HK-2 (cell line): ENCODE results near the gene FOXK1.
A peak's percentile ranks its signal among the peaks of the same experiment; 100 is the strongest.
"Not testable (repeated sequence)": the region's sequence is repeated elsewhere in the genome, so short reads cannot be mapped to it uniquely, and the experiment has no call there.

Experiments
- DNase-seq: peaks from one replicate; pipeline ENCODE4 v3.0.0-alpha.2; 2018; ENCODE audit not compliant: unreplicated experiment

The FOXK1 gene

DNA sequence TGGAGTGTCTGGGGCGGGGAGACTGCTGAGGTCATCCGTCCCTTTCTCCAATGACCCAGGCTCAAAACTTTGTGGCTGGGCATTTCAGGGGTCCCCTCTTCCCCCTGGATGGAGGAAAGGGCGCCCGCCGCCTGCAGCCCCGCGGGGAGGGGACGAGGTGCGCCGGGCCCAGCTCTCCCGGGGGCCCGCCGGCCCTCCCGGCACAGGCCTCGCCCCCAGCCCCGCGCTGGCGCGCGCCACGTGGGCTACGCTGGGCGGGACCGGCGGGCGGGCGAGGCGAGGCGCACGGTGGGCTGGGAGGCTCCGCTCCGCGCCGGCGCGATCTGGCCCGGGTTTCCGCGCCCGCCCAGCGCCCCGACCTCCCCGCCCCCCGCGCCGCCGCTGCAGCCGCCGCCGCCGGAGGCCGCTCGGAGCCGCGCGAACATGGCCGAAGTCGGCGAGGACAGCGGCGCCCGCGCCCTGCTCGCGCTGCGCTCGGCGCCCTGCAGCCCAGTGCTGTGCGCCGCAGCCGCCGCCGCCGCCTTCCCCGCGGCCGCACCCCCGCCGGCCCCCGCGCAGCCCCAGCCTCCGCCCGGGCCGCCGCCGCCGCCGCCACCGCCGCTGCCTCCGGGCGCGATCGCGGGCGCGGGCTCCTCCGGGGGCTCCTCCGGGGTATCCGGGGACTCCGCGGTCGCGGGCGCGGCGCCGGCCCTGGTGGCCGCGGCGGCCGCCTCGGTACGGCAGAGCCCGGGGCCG is at the start of gene FOXK1:
Gene FOXK1 (plus strand): TSS at position 410 of the 735 bp plus-strand sequence. CDS start 14 bp downstream, at position 424.
- DNase-seq: peak; percentile 70

DNA sequence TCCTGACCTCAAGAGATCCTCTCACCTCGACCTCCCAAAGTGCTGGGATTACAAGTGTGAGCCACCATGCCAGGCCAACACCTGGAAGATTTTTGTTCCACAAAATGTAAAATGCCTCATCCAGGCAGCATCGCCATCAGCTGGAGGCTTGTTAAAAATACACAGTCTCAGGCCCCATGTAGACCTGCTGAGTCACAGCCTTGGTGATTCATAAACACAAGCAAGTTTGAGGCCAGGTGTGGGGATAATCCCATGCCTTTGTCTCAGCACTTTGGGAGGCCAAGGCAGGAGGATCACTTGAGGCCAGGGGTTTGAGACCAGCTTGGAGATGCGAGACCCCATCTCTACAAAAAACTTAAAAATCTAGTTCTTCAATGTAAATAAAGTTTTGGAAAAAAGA is 49.1 kb upstream of the FOXK1 start:
- no peak for DNase-seq

DNA sequence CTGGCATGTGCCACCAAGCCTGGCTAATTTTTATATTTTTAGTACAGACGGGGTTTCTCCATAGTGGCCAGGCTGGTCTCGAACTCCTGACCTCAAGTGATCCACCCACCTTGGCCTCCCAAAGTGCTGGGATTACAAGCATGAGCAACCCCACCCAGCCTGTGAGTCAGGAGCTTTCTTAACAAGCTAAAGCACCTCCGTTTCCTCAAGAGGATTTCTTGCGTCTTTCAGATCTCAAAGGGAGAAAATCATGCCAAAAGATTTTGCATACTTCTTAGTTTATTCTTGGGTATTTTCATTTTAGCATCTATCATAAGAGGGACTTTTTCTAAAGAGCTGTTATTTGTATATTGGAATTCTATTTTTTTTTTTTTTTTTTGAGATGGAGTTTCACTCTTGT is 47.9 kb upstream of the FOXK1 start:
- DNase-seq: no peak

DNA sequence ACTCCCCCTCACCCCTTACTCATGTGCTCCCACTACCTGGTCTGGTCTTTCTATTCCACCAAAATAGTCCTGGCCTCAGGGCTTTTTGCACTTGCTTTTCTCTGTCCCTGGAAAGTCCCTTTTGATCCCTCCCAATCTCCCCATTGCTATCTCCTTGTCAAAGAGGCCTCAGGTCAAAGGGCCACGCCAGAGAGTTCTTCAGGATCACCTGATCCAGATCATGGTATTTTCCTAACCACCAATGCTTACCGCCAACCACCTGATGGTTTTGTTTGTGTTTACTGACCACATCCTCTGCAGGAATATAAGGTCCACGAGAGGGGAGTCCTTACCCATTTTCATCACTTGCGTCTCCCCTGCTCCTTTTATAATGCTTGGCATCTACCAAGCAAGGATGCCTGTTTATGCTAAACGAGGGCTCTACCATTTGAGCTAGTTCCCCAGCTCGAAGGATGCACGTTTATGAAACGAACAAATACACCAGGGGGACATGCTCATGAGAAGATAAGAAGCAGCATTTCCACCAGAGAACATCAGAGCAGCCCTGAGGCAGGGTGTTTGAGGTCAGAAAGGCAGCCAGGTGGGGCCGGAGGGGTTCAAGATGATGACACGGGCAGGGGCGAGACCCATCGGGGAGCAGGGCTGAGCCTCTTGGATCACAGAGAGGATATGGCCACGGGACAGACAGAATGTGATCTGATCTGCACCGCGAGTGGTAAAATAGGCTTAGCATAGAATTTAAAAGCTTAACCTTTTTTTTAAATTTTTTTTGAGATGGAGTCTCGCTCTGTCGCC is 43.1 kb upstream of the FOXK1 start:
- DNase-seq: no peak

DNA sequence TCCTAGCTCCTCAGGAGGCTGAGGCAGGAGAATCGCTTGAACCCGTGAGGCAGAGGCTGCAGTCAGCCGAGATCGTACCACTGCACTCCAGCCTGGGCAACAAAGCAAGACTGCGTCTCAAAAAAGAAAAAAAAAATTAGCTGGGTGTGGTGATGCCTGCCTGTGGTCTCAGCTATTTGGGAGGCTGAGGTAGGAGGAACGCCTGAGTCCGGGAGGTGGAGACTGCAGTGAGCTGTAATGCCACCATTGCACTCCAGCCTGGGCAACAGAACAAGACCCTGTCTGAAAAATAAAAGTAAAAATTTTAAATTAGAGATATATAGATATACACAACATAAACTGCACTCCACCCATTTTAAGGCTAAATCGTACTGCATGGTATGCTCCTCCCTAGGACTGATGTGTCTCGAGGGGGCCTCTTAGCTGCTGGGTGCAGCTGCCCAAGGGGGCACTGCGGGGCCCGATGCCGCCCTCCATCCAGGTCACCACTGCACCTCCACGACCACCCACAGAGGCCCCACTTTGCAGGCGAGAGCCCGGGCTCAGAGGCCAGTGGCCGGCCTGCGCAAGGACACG is 40.9 kb upstream of the FOXK1 start:
- DNase-seq: no peak

DNA sequence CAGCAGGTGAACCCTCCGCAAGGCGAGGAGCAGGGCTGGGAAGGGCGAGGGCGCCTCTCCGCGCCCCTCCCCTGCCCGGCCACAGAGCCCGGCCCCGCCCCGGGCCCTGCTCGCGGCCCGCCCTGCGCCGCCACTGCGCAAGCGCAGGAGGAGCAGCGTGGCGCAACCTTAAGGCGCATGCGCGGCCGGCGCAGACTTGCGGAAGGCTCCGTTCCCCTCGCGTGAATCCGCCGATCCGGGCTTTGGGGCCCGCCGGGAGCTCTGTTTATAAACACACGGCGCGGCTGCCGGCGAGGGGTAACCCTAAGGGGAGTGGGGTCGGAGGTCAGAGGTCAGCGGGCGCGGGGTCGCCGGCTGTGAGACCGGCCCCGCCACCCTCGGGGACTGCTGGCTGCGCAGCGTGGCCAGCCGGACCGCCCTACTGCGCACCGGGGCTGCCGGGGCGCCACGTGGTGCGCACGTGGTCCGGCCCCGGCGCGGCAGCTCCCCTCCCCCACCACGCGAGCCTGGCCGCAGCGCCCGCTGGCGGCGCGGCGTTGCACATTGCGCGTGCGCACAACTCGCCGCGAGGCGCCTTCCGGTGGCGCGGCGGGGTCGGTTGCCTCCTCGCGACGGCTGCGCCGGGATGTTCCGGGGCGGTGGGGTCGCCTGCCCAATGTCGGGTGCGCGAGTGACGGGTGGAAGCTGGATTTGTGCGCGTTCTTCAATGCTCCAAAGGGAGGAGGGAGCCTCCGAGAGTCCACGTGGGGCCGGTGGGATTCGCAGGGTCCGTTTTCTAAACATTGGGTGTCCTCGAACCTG is 40.2 kb upstream of the FOXK1 start:
- peak; percentile 95 for DNase-seq

DNA sequence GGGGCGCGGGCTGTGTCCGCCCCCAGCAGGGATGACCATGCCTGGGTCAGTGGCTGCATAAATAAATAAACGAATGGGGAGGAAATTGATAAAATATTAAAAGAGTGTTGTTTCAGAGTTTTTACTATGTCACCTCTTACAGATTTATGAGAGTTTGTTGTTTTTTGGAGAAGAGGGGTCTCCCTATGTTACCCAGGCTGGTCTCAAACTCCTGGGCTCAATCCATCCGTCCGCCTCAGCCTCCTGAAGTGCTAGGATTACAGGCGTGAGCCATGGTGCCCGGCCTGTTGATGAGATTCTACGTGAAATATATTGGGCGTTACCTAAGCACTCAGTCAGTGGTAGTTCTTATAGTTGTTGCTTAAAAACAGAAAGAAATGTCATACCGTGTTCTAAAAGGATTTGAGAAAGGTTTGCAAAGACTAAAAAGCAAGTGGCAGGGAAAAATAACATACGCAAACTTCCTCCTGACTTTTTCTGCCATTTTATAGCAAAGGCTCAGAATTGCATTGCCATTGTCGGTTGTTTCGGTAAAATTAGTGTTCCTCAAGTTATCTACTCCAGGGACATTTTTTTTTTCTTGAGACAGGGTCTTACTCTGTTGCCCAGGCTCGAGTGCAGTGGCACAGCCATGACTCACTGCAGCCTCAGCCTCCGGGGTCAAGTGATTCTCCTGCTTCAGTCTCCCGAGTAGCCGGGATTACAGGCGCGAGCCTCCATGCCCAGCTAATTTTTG is 39.5 kb upstream of the FOXK1 start:
- DNase-seq: peak; percentile 18

DNA sequence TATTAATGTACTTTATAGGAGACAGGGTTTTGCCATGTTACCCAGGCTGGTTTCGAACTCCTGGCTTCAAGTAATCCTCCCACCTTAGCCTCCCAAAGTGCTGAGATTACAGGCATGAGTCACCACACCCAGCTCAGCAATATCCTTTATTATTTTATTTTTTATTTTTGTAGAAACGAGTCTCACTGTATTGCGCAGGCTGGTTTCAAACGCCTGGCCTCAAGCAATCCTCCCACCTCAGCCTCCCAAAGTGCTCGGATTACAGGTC is 39.0 kb upstream of the FOXK1 start:
- not testable (repeated sequence) for DNase-seq

DNA sequence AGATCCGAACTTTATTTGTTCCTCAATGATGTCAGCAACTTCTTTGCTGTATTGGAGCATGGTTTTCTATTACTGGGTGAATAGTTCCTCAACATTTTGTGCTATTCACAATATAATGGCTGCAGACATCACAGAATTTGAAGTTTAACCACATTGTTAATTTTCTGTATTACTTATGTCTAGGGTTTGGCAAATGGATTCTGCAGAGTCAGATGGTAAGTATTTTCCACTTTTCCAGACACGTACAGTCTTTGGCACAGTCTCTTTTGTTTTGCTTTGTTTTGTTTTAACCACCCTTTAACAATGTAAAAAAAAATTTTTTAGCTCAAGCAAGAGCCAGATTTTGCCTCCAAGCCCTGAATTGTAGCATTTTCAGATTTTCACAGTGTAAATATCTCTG is 36.8 kb upstream of the FOXK1 start:
- no peak for DNase-seq

DNA sequence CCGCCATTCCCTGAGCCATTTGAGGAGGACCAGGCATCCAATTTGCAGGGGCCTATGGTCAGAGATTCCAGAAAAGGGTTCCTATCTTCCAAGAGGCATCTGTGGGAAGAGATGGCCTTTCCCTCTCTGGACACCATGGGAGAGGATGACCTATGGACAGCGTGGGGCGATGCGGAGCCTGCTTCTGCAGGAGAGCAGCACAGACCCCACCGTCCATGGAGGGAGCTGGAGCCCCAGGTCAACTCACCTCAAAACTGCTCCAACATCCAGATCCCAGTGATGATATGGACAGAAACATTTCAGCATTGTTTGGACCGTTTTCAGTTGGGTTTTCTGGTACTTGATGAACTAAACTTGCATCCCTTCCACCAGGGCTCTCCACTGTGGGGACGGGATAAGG is 34.0 kb upstream of the FOXK1 start:
- DNase-seq: no peak

DNA sequence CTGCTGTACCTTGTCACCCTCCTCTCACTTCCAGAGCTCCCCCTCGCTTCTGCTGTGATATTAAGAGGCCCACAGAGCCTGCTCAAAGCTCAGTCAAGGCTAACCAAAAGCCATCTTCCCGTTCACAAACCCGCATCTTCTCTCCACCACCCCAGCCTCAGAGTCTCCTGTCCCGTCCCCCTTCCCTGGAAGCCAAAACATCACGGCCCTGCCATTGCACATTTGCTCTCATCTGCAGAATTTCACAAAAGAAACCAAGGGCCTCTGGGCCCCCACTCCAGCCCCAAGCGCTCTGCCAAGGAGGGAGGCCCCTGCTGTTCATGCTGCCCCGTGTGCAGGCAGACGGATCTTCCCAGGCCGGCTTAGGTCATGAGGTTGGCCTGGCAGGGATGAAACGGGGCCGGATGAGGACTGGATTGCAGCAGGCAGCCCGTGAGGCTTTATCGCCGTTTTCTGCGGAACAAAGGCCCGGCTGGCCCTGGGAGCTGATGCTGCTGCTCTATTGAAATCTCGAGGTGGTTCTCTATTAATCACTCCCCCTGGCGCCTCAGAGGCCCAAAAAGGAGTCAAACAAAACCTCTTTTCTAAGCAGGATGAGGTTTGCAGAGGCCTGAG is 31.6 kb upstream of the FOXK1 start:
- no peak for DNase-seq

DNA sequence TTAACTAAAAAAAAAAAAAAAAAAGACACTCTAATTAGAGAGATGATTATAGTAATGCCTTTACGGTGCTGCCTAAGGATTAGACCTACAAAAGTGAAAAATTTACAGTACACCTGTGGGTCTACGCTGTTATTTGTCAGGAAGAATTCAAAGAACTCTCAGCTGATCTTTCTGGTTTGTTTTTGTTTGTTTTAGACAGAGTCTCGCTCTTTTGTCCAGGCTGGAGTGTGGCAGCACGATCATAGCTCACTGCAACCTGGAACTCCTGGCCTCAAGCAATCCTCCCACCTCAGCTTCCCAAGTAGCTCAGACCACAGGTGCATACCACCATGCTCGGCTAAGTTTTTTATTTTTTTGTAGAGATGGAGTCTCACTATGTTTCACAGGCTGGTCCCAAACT is 28.3 kb upstream of the FOXK1 start:
- DNase-seq: no peak

DNA sequence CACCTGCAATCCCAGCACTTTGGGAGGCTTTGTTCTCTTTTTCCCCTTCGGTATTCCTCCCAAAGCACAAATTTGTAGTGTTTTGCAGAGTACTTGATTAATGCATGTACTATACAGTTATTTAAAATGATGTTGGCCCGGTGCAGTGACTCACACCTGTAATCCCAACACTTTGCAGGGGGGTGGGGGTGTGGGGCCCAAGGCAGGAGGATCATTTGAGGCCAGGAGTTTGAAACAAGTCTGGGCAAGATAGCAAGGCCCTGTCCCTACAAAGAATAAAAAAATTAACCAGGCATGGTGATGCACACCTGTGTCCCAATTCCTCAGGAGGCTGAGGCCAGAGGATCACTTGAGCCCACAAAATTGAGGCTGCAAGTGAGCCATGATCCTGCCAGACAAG is 26.8 kb upstream of the FOXK1 start:
- no peak for DNase-seq

DNA sequence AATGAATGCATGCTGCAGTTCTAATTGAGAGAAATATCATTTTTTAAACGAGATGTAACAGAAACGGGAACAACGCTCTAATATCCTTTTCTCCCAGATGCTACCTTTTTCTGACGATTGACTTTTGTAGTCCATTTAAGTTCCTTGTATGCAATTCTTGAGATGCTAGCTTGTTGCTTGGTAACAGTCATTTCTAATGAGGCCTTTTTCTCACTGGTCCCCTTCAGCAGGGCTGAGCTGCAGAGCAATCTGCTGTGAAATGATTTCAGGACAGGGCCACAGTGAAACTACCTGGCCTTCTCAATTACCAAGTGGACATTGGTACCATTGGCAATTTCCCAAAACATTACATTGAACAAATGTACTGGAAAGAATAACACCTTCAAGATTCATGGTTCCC is 26.2 kb upstream of the FOXK1 start:
- DNase-seq: no peak

DNA sequence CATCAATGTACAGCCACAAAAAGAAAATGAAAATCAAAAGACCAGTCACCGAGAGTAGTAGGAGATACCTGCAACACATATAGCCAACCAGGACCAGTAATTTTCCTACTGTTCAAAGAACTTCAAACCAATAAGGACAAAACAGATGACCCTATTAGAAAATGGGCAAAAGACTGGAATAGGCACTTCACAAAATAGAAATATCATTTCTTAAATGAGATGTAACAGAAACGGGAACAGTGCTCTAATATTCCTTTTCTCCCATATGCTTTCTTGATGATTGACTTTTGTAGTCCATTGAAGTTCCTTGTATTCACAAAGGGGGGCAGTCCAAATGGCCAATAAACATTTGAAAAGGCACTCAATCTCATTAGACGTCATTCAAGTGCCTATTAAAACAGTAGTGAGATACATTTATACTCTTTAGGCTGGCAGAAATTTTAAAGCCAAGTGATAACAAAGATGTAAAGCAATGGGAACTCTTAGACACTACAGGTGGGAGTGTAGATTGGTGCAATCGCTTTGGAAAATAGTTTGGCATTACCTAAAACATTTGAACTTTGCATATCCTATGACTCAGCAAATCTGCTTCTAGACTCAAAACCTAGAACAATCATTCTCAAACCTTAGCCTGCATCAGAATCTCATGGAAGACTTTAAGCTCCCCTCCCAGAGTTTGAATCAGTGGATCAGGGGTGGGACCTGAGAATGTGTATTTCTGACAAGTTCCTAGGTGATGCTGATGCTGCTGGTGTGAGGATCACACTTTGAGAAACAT is 24.3 kb upstream of the FOXK1 start:
- no peak for DNase-seq

DNA sequence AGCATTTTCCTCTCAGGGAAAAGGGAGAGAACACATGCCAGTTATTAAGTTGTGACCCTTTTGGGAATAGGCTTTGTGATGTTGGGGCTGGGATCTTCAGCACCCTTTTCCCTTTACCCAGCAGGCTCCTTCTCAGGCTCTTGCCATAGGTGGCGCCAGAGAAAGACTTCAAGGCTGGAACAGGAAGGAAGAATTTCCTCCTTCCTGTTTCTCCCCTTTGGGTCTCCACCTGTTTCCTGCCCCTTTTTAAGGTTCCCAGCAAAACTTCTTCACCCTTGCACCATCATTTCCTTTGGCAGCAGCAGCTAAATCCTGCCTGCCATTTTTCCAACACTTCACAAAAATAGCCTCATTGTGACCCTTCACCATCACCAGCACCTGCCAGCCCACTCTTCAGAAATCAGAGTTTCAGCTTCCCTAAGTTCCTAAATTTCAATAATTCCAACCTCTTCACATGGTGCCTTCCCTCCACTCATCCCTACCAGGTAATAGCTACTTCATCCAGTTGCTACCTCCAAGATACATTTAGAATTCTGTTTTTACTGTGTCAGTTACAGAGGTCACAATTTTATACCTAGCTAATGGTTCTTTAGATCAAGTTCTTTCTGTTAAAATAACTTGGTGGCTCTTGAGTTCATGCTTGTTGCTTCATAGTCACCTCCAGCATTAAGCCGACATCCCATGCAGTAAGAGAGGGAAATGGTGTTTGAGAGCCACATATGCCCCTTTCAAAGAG is 22.4 kb upstream of the FOXK1 start:
- no peak for DNase-seq

DNA sequence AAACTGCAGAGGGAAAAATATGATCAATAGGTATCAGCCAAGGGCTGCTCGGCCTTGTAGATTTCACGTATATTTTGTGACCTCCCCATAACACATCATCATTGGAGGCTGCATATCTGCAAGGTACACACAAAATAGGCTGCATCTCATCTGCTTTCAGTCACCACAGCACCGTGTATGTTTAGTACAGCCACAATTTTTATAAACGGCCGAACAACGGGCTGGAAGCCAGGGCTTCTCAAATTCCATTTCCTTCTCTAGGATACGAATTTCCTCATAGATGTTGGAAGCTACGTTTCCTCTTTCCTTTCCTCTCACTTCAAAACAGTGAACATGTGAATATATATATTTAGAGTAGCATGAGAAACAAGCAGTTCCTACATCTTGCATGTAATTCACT is 20.2 kb upstream of the FOXK1 start:
- DNase-seq: no peak

DNA sequence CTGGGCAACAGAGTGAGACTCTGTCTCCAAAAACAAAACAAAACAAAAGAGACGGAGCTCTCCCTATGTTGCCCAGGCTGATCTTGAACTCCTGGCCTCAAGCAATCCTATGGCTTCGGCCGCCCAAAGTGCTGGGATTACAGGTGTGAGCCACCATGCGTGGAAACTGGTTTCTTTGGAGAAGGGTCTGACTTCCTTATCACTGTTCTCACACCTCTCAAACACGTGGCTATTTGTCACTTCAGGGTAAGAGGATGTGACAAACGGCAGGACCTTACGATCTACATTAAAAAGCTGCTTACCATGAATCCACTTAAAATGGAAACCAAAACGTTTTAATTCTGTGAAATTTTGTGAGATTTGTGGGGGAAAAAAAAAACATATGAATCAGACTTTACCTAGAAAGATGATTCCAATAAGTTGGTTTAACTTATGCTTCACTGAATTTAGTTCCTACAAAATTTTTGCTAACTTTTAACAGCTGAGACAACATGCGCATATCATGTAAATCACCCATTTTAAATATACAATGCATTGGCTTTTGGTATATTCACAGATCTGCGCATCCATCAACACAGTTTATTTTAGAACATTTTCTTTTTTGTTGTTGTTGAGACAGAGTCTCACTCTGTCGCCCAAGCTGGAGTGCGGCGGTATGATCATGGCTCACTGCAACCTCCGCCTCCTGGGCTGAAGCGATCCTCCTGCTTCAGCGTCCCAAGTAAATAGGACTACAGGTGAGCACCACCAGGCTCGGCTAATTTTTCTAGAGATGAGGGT is 18.7 kb upstream of the FOXK1 start:
- no peak for DNase-seq

DNA sequence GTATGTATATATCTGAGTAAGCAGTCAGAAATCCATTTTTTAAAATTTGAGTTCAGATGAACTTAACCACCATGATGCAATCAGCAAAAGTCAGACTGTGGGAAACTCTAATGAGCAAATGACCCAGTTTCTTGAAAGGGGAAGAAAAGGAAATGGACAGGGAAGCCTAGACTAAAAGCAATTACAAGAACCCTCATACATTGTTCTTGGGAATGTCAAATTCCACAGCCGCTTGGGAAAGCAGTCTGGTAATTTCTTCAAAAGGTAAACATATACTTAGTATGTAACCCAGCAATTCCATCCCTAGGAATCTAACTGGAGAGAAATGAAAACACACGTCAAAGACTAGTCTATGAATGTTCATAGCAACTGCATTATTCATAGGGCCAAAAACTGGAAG is 16.4 kb upstream of the FOXK1 start:
- no peak for DNase-seq
